NOMO-1 treated with DMSO at 0.1 percent for 48 hours (cell line): Measurements from ENCODE around the gene ZBTB40.

Source experiments
- DNase-seq: peaks from one replicate; lab custom pipeline; 2025; ENCODE audit not compliant: unreplicated experiment; lab: John Stamatoyannopoulos, UW

ZBTB40 gene

DNA sequence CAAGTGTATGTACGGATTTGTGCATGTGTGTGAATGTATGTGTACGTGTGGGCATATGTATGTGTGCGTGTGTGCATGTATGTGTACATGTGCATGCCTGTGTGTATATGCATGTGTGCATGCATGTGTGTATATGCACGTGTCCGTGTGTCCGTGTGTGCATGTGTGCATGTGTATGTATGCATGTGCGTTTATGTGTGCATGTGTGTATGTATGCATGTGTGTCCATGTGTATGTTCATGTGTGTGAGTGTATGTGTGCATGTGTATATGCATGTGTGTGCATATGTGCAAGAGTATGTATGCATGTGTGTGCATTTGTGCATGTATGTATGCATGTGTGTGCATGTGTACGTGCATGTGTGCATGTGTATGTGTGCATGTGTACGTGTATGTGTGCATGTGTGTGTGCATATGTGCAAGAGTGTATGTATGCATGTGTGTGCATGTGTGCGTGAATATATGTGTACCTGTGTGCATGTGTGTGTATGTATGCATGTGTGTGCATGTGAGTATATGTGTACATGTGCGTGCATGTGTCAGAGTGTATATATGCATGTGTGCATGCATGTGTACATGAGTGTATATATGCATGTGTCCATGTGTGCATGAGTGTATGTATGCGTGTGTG lies 127.2 kb downstream of the ZBTB40 start:
- no peak for DNase-seq

GRCh38 chr1:22579541-22580155 lies 128.0 kb downstream of the ZBTB40 start:
- DNase-seq = no peak
